Stomach (tissue), 4 donors: ENCODE measurements around the gene ZDHHC3.

Experiments used
- EP300 ChIP-seq: sonication (generic); formaldehyde crosslinking; IDR thresholded peaks from one replicate; pipeline ENCODE4 v1.6.1; 2017; ENCODE audit warnings: antibody characterized with exemption
- POLR2A ChIP-seq, 4 donors: fragments of 450-650 bp; IDR thresholded peaks; one replicate each; pipeline ENCODE4 v1.6.1; 2016; ENCODE audit warnings: antibody characterized with exemption in 4 of 4, control low read depth in 2 of 4, mild to moderate bottlenecking in 1 of 4, moderate library complexity in 1 of 4
- POLR2AphosphoS5 ChIP-seq, 3 donors: sonication (generic); formaldehyde crosslinking; IDR thresholded peaks; one replicate each; pipeline ENCODE4 v1.6.1; 2016; ENCODE audit warnings: antibody characterized with exemption in 3 of 3
- TF ChIP-seq, protein P1 (sequence below), 7 experiments: fragments of 450-650 bp in 4 of 7; fragments of 200-600 bp in 3 of 7; sonication (generic) in 3 of 7; IDR thresholded peaks; one replicate each; pipeline ENCODE4 v1.5.1; 2016 to 2019; ENCODE audit warnings: antibody characterized with exemption in 7 of 7, control low read depth in 2 of 7, mild to moderate bottlenecking in 1 of 7

DNA sequence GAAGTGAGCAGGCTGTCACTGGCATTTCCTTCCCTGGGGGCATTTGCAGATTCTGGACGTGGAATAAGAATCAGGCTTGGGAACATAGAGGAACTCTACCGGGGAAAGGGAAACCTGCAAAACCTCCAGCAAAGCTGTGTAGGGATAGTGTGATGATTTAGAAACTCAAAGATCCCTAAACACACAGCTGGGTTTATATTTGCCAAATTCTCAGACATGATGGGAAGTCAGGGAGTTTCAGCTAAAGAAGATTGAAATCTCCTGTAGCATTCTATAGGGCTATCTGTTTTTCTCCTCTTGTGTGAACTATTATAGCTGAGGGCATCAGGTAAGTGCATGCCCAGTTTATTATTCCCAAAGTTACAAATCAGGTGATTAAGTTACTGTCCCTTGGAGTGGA lies 40.9 kb upstream of the ZDHHC3 start:
- TF ChIP-seq, protein P1, sequence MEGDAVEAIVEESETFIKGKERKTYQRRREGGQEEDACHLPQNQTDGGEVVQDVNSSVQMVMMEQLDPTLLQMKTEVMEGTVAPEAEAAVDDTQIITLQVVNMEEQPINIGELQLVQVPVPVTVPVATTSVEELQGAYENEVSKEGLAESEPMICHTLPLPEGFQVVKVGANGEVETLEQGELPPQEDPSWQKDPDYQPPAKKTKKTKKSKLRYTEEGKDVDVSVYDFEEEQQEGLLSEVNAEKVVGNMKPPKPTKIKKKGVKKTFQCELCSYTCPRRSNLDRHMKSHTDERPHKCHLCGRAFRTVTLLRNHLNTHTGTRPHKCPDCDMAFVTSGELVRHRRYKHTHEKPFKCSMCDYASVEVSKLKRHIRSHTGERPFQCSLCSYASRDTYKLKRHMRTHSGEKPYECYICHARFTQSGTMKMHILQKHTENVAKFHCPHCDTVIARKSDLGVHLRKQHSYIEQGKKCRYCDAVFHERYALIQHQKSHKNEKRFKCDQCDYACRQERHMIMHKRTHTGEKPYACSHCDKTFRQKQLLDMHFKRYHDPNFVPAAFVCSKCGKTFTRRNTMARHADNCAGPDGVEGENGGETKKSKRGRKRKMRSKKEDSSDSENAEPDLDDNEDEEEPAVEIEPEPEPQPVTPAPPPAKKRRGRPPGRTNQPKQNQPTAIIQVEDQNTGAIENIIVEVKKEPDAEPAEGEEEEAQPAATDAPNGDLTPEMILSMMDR (IDR thresholded peaks at IDR 0.05), result no peak
- no peak for TF ChIP-seq EP300
- no peak for TF ChIP-seq POLR2A (IDR thresholded peaks at IDR 0.05)
- TF ChIP-seq POLR2AphosphoS5 (IDR thresholded peaks at IDR 0.05), result no peak
